ENCODE data around the gene RNF2. TPM values are rescaled to one million over a fixed set of nuclear protein-coding genes. Genes with fewer than 3 reads are reported as not detected.

The RNF2 gene
- total RNA-seq, 1 donor from 2014 or later: 24.5 TPM

DNA sequence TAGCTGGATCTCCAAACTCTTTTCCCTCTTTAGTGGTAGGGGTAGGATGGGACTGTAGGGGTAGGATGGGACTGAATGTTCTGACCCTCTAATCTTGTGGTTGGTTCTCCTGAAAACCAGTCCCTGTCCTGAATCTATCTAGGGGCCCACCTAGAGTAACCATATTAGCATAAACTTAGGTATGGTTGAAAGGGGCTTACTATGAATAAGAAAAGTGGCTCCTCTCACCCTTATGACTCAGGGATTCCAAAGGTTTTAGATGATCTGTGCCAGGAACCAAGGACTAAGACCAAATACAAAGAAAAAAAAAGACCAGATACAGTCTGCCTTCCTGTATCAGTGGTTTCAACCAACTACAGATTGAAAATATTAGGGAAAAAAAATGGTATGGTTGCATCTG, 28.9 kb downstream of the RNF2 start:
- TF ChIP-seq, protein P1, sequence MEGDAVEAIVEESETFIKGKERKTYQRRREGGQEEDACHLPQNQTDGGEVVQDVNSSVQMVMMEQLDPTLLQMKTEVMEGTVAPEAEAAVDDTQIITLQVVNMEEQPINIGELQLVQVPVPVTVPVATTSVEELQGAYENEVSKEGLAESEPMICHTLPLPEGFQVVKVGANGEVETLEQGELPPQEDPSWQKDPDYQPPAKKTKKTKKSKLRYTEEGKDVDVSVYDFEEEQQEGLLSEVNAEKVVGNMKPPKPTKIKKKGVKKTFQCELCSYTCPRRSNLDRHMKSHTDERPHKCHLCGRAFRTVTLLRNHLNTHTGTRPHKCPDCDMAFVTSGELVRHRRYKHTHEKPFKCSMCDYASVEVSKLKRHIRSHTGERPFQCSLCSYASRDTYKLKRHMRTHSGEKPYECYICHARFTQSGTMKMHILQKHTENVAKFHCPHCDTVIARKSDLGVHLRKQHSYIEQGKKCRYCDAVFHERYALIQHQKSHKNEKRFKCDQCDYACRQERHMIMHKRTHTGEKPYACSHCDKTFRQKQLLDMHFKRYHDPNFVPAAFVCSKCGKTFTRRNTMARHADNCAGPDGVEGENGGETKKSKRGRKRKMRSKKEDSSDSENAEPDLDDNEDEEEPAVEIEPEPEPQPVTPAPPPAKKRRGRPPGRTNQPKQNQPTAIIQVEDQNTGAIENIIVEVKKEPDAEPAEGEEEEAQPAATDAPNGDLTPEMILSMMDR (IDR thresholded peaks at IDR 0.05): no peak
- no peak overlapping the region for H3K4me3 Mint-ChIP-seq
- DNase-seq (no peak), ATAC-seq (ENCODE audit: low read depth) (no peak)
- peaks cover 36% of the 10 kb centered on the region for H3K4me1 Mint-ChIP-seq
- POLR2A ChIA-PET: no interaction called here
- H3K9me3 Mint-ChIP-seq: no peaks in the 10 kb centered on the region
- CTCF ChIA-PET: no interaction called here
- no peaks in the 10 kb centered on the region for H3K27me3 Mint-ChIP-seq
- H3K36me3 Mint-ChIP-seq (ENCODE audit: low read depth): peaks cover 13% of the 10 kb centered on the region
- intact Hi-C loops (cut with micrococcal nuclease): no loop called here
- no peak overlapping the region for H3K27ac Mint-ChIP-seq

DNA sequence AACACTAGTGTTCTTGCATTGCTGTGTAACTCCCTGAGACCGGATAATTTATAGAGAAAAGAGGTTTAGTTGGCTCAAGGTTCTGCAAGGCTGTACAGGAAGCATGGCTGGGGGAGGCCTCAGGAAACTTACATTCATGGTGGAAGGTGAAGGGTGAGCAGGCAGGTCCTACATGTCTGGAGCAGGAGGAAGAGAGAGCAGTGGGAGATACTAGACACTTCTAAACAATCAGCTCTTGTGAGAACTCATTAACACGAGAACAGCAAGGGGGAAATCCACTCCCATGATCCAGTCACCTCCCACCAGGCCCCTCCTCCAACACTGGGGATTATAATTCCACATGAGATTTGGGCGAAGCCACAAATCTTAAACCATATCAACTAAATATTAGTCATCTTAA, 30.1 kb downstream of the RNF2 start:
- no peak overlapping the region for H3K27ac Mint-ChIP-seq
- H3K36me3 Mint-ChIP-seq (ENCODE audit: low read depth): peaks cover 13% of the 10 kb centered on the region
- DNase-seq (no peak), ATAC-seq (ENCODE audit: low read depth) (no peak)
- TF ChIP-seq, protein P1 (IDR thresholded peaks at IDR 0.05): no peak
- ChIA-PET POLR2A (no interaction called here), CTCF (no interaction called here)
- no peaks in the 10 kb centered on the region for H3K27me3 Mint-ChIP-seq
- intact Hi-C loops (cut with micrococcal nuclease): no loop called here
- H3K4me1 Mint-ChIP-seq: peaks cover 40% of the 10 kb centered on the region
- no peaks in the 10 kb centered on the region for H3K9me3 Mint-ChIP-seq
- H3K4me3 Mint-ChIP-seq: no peak overlapping the region

DNA sequence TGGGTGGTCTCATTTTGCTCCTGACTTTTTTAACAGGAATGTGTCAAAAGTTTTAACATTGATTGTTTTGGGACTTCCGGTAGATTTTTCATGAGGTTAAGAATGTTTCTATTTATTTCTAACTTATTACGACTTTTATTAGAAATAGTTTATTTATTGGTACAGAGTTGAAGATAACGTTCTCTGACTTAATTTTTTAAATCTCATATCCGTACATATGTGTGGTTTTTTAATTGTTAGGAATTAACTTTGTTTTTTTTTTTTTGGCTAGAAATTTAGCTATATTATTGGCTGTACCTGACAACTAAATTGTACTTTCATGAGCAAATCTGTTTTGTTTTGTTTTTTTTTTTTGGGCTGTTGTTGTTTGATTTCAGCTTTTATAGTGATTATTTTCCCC, 32.0 kb downstream of the RNF2 start:
- intact Hi-C loops (cut with micrococcal nuclease): no loop called here
- Mint-ChIP-seq H3K36me3 (ENCODE audit: low read depth) (peaks cover 6% of the 10 kb centered on the region), H3K4me1 (peaks cover 37% of the 10 kb centered on the region), H3K4me3 (no peak overlapping the region), H3K27ac (no peak overlapping the region), H3K27me3 (no peaks in the 10 kb centered on the region), H3K9me3 (no peaks in the 10 kb centered on the region)
- TF ChIP-seq, protein P1 (IDR thresholded peaks at IDR 0.05): no peak
- DNase-seq: no peak
- ChIA-PET POLR2A (no interaction called here), CTCF (no interaction called here)
- ATAC-seq (ENCODE audit: low read depth): no peak

DNA sequence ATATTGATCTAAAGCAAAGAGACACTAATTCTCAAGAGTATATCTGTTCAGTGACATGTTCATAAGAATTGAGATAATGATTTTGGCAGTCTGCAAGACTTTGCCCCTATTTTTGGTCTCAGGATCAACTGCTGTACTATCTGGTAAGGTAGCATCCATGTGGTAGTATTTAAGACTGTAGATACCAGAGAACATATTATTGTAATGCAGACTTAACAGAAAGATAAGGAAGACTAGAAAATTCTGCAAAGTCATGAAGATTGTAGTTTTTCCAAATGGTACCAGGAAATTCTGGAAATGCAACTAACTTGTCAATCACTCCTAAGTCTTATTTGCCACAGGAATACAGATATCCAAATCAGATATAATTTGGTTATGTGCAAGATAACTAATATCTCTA, 35.1 kb downstream of the RNF2 start:
- ChIA-PET CTCF (no interaction called here), POLR2A (no interaction called here)
- peaks cover 3% of the 10 kb centered on the region for H3K36me3 Mint-ChIP-seq (ENCODE audit: low read depth)
- no peak overlapping the region for H3K27ac Mint-ChIP-seq
- H3K27me3 Mint-ChIP-seq: no peaks in the 10 kb centered on the region
- TF ChIP-seq, protein P1 (IDR thresholded peaks at IDR 0.05): no peak
- DNase-seq (no peak), ATAC-seq (ENCODE audit: low read depth) (no peak)
- H3K4me1 Mint-ChIP-seq: peaks cover 27% of the 10 kb centered on the region
- intact Hi-C loops (cut with micrococcal nuclease): no loop called here
- no peaks in the 10 kb centered on the region for H3K9me3 Mint-ChIP-seq
- no peak overlapping the region for H3K4me3 Mint-ChIP-seq

DNA sequence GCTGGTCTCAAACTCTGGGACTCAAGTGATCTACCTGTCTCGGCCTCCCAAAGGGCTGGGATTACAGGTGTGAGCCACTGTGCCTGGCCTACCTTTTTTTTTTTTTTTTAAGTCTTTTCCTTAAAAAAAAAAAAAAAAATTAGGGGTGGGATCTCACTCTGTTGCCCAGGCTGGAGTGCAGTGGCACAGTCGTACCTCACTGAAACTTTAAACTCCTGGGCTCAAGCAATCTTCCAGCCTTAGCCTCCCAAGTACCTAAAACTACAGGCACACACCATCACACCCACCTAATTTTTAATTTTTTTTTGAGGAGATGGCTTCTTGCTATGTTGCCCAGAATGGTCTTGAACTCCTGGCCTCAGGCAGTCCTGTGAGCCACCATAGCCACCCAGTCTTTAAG, 38.5 kb downstream of the RNF2 start:
- Mint-ChIP-seq H3K27ac (no peak overlapping the region), H3K9me3 (no peaks in the 10 kb centered on the region), H3K27me3 (no peaks in the 10 kb centered on the region), H3K36me3 (ENCODE audit: low read depth) (peaks cover 24% of the 10 kb centered on the region), H3K4me3 (no peak overlapping the region), H3K4me1 (peaks cover 24% of the 10 kb centered on the region)
- CTCF ChIA-PET: no interaction called here
- intact Hi-C loops (cut with micrococcal nuclease): no loop called here
- no peak for ATAC-seq (ENCODE audit: low read depth)
- TF ChIP-seq, protein P1 (IDR thresholded peaks at IDR 0.05): no peak
- POLR2A ChIA-PET: no interaction called here
- DNase-seq: no peak
